WTC11 (cell line): ENCODE data around the gene SLC25A53. TPM values are rescaled to one million over a fixed set of nuclear protein-coding genes. Genes with fewer than 3 reads are reported as not detected.
"Not testable (repeated sequence)": the region's sequence is repeated elsewhere in the genome, so short reads cannot be mapped to it uniquely, and the experiment has no call there.

Experiments used
- ATAC-seq: fragments of 200-7000 bp; cut with Tn5 transposase; 2 replicates; pipeline ENCODE4 v1.10.0; 2021; ENCODE audit warnings: mild to moderate bottlenecking, moderate library complexity
- CTCF ChIA-PET: fragments of 300-600 bp; sonication (Branson Sonifier 250); formaldehyde crosslinking; loops from one replicate; lab custom pipeline; 2021; ENCODE audit warnings: antibody characterized with exemption; lab: Charles Lee
- POLR2A ChIA-PET: fragments of 350-600 bp; sonication (Branson Sonifier 250); formaldehyde crosslinking; loops from one replicate; lab custom pipeline; 2021; ENCODE audit warnings: antibody characterized with exemption; lab: Charles Lee
- DNase-seq: peaks from one replicate; pipeline ENCODE4 v3.0.0; 2021; ENCODE audit warnings: low spot score
- H3K27ac Mint-ChIP-seq: 2 replicates; pipeline ENCODE4 v1.8.0; 2021; ENCODE audit warnings: mixed read lengths
- H3K27me3 Mint-ChIP-seq: 2 replicates; pipeline ENCODE4 v1.8.0; 2021; ENCODE audit warnings: low read depth, mild to moderate bottlenecking, moderate library complexity, mixed read lengths
- H3K36me3 Mint-ChIP-seq: 2 replicates; pipeline ENCODE4 v1.8.0; 2021; ENCODE audit warnings: mixed read lengths
- H3K4me1 Mint-ChIP-seq: 2 replicates; pipeline ENCODE4 v1.8.0; 2022; ENCODE audit warnings: mixed read lengths
- H3K4me3 Mint-ChIP-seq: 2 replicates; pipeline ENCODE4 v1.8.0; 2021; ENCODE audit warnings: mild to moderate bottlenecking, moderate library complexity, mixed read lengths
- H3K9me3 Mint-ChIP-seq: 2 replicates; pipeline ENCODE4 v1.8.0; 2021; ENCODE audit warnings: mixed read lengths
- ATF3 ChIP-seq: sonication (generic); formaldehyde crosslinking; conservative IDR thresholded peaks from 2 replicates; pipeline ENCODE4 v1.8.1; 2022; ENCODE audit warnings: mild to moderate bottlenecking, missing genetic modification reagents
- IRF1 ChIP-seq: sonication (generic); formaldehyde crosslinking; IDR thresholded peaks from 2 replicates; pipeline ENCODE4 v1.8.0; 2023; ENCODE audit warnings: missing genetic modification reagents
- NFE2L1 ChIP-seq: sonication (generic); formaldehyde crosslinking; IDR thresholded peaks from 2 replicates; pipeline ENCODE4 v1.8.1; 2023; ENCODE audit warnings: missing genetic modification reagents
- USF2 ChIP-seq: sonication (generic); formaldehyde crosslinking; IDR thresholded peaks from 2 replicates; pipeline ENCODE4 v1.8.1; 2023; ENCODE audit warnings: mild to moderate bottlenecking, missing genetic modification reagents, moderate library complexity
- total RNA-seq: library from RNA; stranded (reverse); gene quantifications from 3 replicates; pipeline ENCODE4 v1.2.3, GENCODE V29; 2021

SLC25A53 gene
- total RNA-seq, 1 experiment from 2014 or later, result 1.8 TPM

GRCh38 chrX:104084063-104084462 is 72.7 kb downstream of the SLC25A53 start:
- no peak for ATAC-seq
- Mint-ChIP-seq H3K27me3 (peaks cover 4% of the 10 kb centered on the region; the same call in 1 of the 2 replicates), H3K27ac (no peak overlapping the region), H3K36me3 (no peaks in the 10 kb centered on the region), H3K4me3 (no peak overlapping the region)
- ChIA-PET CTCF (no interaction called here), POLR2A (no interaction called here)
- TF ChIP-seq ATF3 (CRISPR knock-in tag), result no peak
- TF ChIP-seq IRF1, result no peak
- TF ChIP-seq USF2, result no peak
- TF ChIP-seq NFE2L1, result no peak
- TF ChIP-seq, all 79 proteins: peak for 0
- no peak for DNase-seq
- no peaks in the 10 kb centered on the region for H3K4me1 Mint-ChIP-seq
- no peaks in the 10 kb centered on the region for H3K9me3 Mint-ChIP-seq

- not testable (repeated sequence) for H3K4me1 Mint-ChIP-seq
These were observed 79.0 kb downstream of the SLC25A53 start for GRCh38 chrX:104077854-104078253.

GRCh38 chrX:104075778-104076445 is 80.9 kb downstream of the SLC25A53 start, which contains the start of gene TMSB15C:
TSS of gene TMSB15C (minus strand) at chrX:104076236.
- peak; percentile 99 for ATAC-seq
- H3K9me3 Mint-ChIP-seq, POLR2A ChIA-PET, H3K4me1 Mint-ChIP-seq, CTCF ChIA-PET, DNase-seq, H3K27me3 Mint-ChIP-seq, H3K4me3 Mint-ChIP-seq, H3K27ac Mint-ChIP-seq, H3K36me3 Mint-ChIP-seq: not testable (repeated sequence)

More at GRCh38 chrX:104077854-104078253, 79.0 kb downstream of the SLC25A53 start:
- H3K36me3 Mint-ChIP-seq, POLR2A ChIA-PET, H3K27ac Mint-ChIP-seq, H3K27me3 Mint-ChIP-seq, ATAC-seq, CTCF ChIA-PET, H3K4me3 Mint-ChIP-seq, DNase-seq, H3K9me3 Mint-ChIP-seq: not testable (repeated sequence)

- DNase-seq, H3K27ac Mint-ChIP-seq, H3K27me3 Mint-ChIP-seq, H3K4me1 Mint-ChIP-seq, H3K4me3 Mint-ChIP-seq, POLR2A ChIA-PET, ATAC-seq, H3K9me3 Mint-ChIP-seq, H3K36me3 Mint-ChIP-seq, CTCF ChIA-PET: not testable (repeated sequence)
These were observed 94.2 kb downstream of the SLC25A53 start for GRCh38 chrX:104062636-104063035.

- H3K4me1 Mint-ChIP-seq, H3K27ac Mint-ChIP-seq, H3K36me3 Mint-ChIP-seq, H3K27me3 Mint-ChIP-seq, H3K4me3 Mint-ChIP-seq, CTCF ChIA-PET, POLR2A ChIA-PET, DNase-seq, H3K9me3 Mint-ChIP-seq: not testable (repeated sequence)
- ATAC-seq, result peak; percentile 77
These were observed 101.9 kb downstream of the SLC25A53 start for GRCh38 chrX:104054956-104055355.

Other genes starting within 250 kb of the SLC25A53 start
- 8.3 to 12.3 TPM (median 11.4 TPM) in 3 replicates for gene TMSB15B, start 194.4 kb downstream of the SLC25A53 start, total RNA-seq
- not detected in 3 replicates for gene H2BW1, start 143.3 kb downstream of the SLC25A53 start, total RNA-seq
- 0.15 to 0.50 TPM in 2 of 3 replicates, not detected in the other for gene H2BW2, start 117.1 kb downstream of the SLC25A53 start, total RNA-seq
- gene TMSB15C, start 80.8 kb downstream of the SLC25A53 start, total RNA-seq, result 2.2 to 4.3 TPM (median 3.6 TPM) in 3 replicates
- gene ZCCHC18, start 44.5 kb downstream of the SLC25A53 start, total RNA-seq, result 2.3 to 2.6 TPM (median 2.4 TPM) in 3 replicates
- 13.2 to 14.5 TPM (median 13.5 TPM) in 3 replicates for gene FAM199X, start 9.4 kb upstream of the SLC25A53 start, total RNA-seq
- not detected in 3 replicates for gene ESX1, start 97.9 kb upstream of the SLC25A53 start, total RNA-seq